ENCODE results near the gene LYSMD4.
A peak's percentile ranks its signal among the peaks of the same experiment; 100 is the strongest.
"Not testable (repeated sequence)": the region's sequence is repeated elsewhere in the genome, so short reads cannot be mapped to it uniquely, and the experiment has no call there.

The LYSMD4 gene

DNA sequence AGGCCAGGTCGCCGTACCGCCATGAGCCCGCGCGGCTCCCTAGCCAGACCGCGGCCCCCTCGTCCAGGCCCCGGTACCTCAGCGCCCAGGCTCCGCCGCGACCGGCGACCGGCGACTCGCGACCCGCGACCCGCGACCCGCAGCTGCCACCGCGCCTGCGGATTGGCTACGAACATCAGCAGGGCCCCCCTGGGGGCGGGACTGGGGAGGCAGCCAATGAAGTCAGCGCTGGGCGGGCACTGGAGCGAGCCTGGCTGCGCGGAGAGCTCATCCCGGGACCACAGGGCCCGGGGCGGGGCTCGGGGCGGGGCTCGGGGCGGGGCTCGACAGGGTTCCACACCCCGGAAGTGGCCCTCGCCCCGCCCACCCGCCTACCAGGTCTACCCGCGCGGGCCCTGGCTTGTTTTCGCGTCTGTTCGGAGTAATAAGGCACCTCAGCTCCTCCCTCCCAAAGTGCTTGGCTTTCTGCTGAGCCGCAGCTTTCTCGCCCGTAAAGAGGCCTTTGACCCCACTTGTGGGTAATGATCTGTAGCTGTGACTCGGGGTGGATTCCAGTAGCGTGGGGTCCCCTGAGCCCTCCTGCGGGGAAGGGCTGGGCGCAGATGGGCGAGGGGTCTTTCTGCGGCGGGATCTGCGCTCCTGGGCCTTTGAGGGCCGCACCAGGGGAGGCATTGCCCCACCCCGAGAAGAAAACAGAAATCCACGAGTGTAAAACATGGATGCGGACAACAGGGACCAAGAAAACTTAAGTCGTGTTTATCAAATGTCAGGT, at the start of gene LYSMD4:
TSS of gene LYSMD4 (minus strand) at position 170 of the 772 bp plus-strand sequence. CDS start 1,438 bp downstream, outside the sequence.
- peaks cover 0 to 5% of the 10 kb centered on the region in 2 donors for H3K4me1 ChIP-seq (ENCODE audit: control insufficient read depth in 2 of 2, insufficient read depth in 2 of 2, low read length in 2 of 2)
- peak within 1 kb of the TSS; percentile 95 to 96 for H3K27ac ChIP-seq (ENCODE audit: low read depth in 2 of 2, low read length in 2 of 2)
- H3K4me3 ChIP-seq (ENCODE audit: low read length in 2 of 2) = peak within 1 kb of the TSS; percentile 76 to 83
- H3K27me3 ChIP-seq (ENCODE audit: control insufficient read depth in 2 of 2, insufficient read depth in 2 of 2, low read length in 2 of 2) = no peaks in the 10 kb centered on the region
- peak within 1 kb of the TSS; percentile 75 to 86 for H3K9ac ChIP-seq (ENCODE audit: low read depth in 1 of 2, low read length in 2 of 2)
- peaks cover 5 to 12% of the 10 kb centered on the region in 2 donors for H3K36me3 ChIP-seq (ENCODE audit: control insufficient read depth in 2 of 2, insufficient read depth in 2 of 2, low read length in 2 of 2)
- H3K9me3 ChIP-seq (ENCODE audit: control insufficient read depth in 2 of 2, low read length in 2 of 2) = no peaks in the 10 kb centered on the region

DNA sequence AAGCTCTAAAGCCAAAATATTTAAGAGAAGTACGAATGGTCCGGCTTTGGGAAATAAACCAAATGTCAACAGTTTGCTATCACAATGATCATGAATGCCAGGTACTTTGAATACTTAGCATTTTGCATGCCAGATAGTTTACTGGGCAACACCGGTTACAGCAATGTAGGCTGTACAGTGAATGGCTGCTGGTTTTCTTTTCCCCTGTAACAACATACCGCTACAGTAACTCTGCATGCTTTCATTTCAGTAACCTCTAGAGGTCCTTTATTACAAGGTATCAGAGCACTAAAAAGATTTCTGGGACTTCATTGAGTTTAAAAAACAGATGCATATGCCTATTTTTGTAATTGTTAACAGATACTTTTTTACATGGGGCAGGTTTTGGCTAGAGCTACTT, 48.8 kb upstream of the LYSMD4 start:
- not testable (repeated sequence) for H3K4me1 ChIP-seq (ENCODE audit: control insufficient read depth in 2 of 2, insufficient read depth in 2 of 2, low read length in 2 of 2); H3K4me3 ChIP-seq (ENCODE audit: low read length in 2 of 2); H3K27me3 ChIP-seq (ENCODE audit: control insufficient read depth in 2 of 2, insufficient read depth in 2 of 2, low read length in 2 of 2); H3K9me3 ChIP-seq (ENCODE audit: control insufficient read depth in 2 of 2, low read length in 2 of 2); H3K9ac ChIP-seq (ENCODE audit: low read depth in 1 of 2, low read length in 2 of 2); H3K27ac ChIP-seq (ENCODE audit: low read depth in 2 of 2, low read length in 2 of 2); H3K36me3 ChIP-seq (ENCODE audit: control insufficient read depth in 2 of 2, insufficient read depth in 2 of 2, low read length in 2 of 2)

DNA sequence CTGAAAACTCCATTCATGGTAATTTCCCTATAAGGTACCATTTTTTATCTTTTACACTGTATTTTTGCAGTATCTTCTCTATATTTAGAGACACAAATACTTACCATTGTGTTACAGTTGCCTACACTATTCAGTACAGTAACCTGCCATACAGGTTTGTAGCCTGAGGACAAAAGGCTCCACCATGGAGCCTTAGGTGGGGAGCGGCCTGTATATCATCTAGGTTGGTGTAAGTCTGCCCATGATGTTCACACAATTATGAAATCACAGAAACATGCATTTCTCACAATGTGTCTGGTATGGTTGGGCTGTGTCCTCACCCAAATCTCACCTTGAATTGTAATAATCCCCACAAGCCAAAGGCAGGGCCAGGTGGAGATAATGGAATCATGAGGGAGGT, 43.9 kb upstream of the LYSMD4 start:
- Histone ChIP-seq H3K4me3 (ENCODE audit: low read length in 2 of 2) (no peak overlapping the region), H3K9ac (ENCODE audit: low read depth in 1 of 2, low read length in 2 of 2) (no peak overlapping the region)

DNA sequence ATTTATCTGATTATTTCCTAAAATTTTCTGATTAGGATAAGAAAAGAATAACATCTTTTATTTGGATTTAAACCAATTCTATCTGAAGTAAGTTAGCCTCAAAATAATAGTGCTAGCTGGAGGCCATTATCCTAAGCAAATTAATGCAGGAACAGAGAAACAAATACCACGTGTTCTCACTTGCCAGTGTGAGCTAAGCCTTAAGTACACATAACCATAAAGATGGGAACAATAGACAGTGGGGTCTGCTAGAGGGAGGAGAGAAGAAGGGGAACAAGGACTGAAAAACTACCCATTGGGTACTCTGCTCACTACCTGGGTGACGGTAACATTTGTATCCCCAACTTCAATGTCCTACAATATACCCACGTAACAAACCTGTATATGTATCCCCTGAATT, 31.3 kb upstream of the LYSMD4 start:
- Histone ChIP-seq H3K9ac (ENCODE audit: low read depth in 1 of 2, low read length in 2 of 2) (no peak overlapping the region), H3K27me3 (ENCODE audit: control insufficient read depth in 2 of 2, insufficient read depth in 2 of 2, low read length in 2 of 2) (no peaks in the 10 kb centered on the region), H3K36me3 (ENCODE audit: control insufficient read depth in 2 of 2, insufficient read depth in 2 of 2, low read length in 2 of 2) (no peaks in the 10 kb centered on the region), H3K4me3 (ENCODE audit: low read length in 2 of 2) (no peak overlapping the region), H3K27ac (ENCODE audit: low read depth in 2 of 2, low read length in 2 of 2) (no peak overlapping the region), H3K4me1 (ENCODE audit: control insufficient read depth in 2 of 2, insufficient read depth in 2 of 2, low read length in 2 of 2) (no peaks in the 10 kb centered on the region), H3K9me3 (ENCODE audit: control insufficient read depth in 2 of 2, low read length in 2 of 2) (no peaks in the 10 kb centered on the region)

More for the DNA sequence above, 43.9 kb upstream of the LYSMD4 start:
- no peaks in the 10 kb centered on the region for H3K4me1 ChIP-seq (ENCODE audit: control insufficient read depth in 2 of 2, insufficient read depth in 2 of 2, low read length in 2 of 2)
- no peaks in the 10 kb centered on the region for H3K27me3 ChIP-seq (ENCODE audit: control insufficient read depth in 2 of 2, insufficient read depth in 2 of 2, low read length in 2 of 2)
- H3K36me3 ChIP-seq (ENCODE audit: control insufficient read depth in 2 of 2, insufficient read depth in 2 of 2, low read length in 2 of 2) = no peaks in the 10 kb centered on the region
- H3K27ac ChIP-seq (ENCODE audit: low read depth in 2 of 2, low read length in 2 of 2) = no peak overlapping the region
- no peaks in the 10 kb centered on the region for H3K9me3 ChIP-seq (ENCODE audit: control insufficient read depth in 2 of 2, low read length in 2 of 2)

DNA sequence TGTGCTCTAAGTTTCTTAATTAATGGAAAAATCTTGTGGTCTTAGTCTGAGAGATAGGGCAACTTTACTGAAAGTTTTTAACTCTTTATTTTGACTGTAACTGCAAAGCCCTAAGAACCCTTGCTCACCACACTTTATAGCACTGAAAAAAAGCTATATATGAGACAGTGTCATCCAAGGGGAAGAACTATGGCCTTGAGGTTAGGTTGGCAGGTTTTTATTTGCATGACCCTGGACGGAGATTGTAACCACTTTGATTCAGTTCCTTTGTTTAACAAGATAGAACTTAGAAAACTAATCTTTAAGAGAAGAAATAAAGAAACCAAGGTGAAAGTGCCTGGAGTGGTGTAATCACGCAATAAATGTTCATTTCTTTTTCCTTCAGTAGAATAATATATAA, 30.6 kb upstream of the LYSMD4 start:
- Histone ChIP-seq H3K9me3 (ENCODE audit: control insufficient read depth in 2 of 2, low read length in 2 of 2) (no peaks in the 10 kb centered on the region), H3K9ac (ENCODE audit: low read depth in 1 of 2, low read length in 2 of 2) (no peak overlapping the region), H3K4me1 (ENCODE audit: control insufficient read depth in 2 of 2, insufficient read depth in 2 of 2, low read length in 2 of 2) (no peaks in the 10 kb centered on the region), H3K27ac (ENCODE audit: low read depth in 2 of 2, low read length in 2 of 2) (no peak overlapping the region), H3K36me3 (ENCODE audit: control insufficient read depth in 2 of 2, insufficient read depth in 2 of 2, low read length in 2 of 2) (no peaks in the 10 kb centered on the region), H3K27me3 (ENCODE audit: control insufficient read depth in 2 of 2, insufficient read depth in 2 of 2, low read length in 2 of 2) (no peaks in the 10 kb centered on the region), H3K4me3 (ENCODE audit: low read length in 2 of 2) (no peak overlapping the region)

DNA sequence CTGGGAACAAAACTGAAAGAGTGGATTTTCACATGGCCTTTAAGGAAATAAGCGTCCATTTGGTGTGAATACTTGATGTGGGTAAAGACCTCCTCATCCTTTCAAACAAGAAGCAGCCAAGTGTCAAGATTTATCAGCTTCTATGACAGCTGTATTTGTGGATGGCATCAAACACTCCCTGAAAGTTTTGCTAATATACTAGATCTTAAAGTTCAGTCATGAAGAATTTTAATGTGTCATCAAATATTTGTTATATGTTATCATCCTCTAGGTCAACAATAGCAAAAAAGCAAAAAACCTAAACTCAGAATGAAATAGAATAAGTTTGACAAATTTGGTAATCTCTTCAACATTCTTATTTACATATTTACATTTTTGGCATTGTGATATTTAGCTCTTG, 29.1 kb upstream of the LYSMD4 start:
- Histone ChIP-seq H3K4me3 (ENCODE audit: low read length in 2 of 2) (no peak overlapping the region), H3K27me3 (ENCODE audit: control insufficient read depth in 2 of 2, insufficient read depth in 2 of 2, low read length in 2 of 2) (no peaks in the 10 kb centered on the region), H3K9me3 (ENCODE audit: control insufficient read depth in 2 of 2, low read length in 2 of 2) (no peaks in the 10 kb centered on the region), H3K9ac (ENCODE audit: low read depth in 1 of 2, low read length in 2 of 2) (no peak overlapping the region), H3K27ac (ENCODE audit: low read depth in 2 of 2, low read length in 2 of 2) (no peak overlapping the region), H3K36me3 (ENCODE audit: control insufficient read depth in 2 of 2, insufficient read depth in 2 of 2, low read length in 2 of 2) (no peaks in the 10 kb centered on the region), H3K4me1 (ENCODE audit: control insufficient read depth in 2 of 2, insufficient read depth in 2 of 2, low read length in 2 of 2) (no peaks in the 10 kb centered on the region)

DNA sequence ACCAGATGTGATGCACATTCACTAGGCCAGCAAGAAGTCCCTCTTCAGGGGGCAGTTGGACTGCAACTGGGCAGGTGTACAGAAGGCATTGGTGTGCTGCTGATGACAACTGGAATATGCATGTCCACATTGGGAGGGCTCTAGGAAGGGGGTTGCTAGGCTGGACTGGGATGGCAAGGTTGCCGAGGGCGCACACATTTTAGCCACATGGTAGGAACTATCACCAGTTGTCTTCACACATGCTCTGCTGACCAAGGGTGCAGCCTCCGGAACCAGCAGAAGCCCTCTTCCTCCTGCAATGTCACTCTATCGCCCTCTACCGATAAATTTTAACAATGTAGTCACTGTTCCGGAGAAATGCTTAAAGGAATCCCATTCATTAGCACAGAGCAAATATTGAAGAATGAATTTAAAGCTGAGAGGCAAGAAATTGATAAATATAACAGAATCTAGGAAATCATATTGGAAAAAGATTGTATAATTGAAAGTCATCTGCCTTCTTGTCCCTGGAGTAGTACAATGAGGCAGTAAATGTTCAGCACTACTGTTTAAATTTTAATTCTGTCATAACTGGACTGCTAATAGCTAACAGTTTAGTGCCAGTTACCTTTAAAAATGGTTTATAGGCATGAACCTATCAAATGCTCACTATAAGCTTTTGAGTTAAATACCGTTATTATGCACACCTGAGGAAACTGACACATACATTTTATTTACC, 22.6 kb upstream of the LYSMD4 start:
- no peak overlapping the region for H3K27ac ChIP-seq (ENCODE audit: low read depth in 2 of 2, low read length in 2 of 2)
- H3K4me1 ChIP-seq (ENCODE audit: control insufficient read depth in 2 of 2, insufficient read depth in 2 of 2, low read length in 2 of 2) = no peaks in the 10 kb centered on the region
- H3K9me3 ChIP-seq (ENCODE audit: control insufficient read depth in 2 of 2, low read length in 2 of 2) = no peaks in the 10 kb centered on the region
- no peaks in the 10 kb centered on the region for H3K36me3 ChIP-seq (ENCODE audit: control insufficient read depth in 2 of 2, insufficient read depth in 2 of 2, low read length in 2 of 2)
- H3K27me3 ChIP-seq (ENCODE audit: control insufficient read depth in 2 of 2, insufficient read depth in 2 of 2, low read length in 2 of 2) = no peaks in the 10 kb centered on the region
- H3K4me3 ChIP-seq (ENCODE audit: low read length in 2 of 2) = no peak overlapping the region
- no peak overlapping the region for H3K9ac ChIP-seq (ENCODE audit: low read depth in 1 of 2, low read length in 2 of 2)

DNA sequence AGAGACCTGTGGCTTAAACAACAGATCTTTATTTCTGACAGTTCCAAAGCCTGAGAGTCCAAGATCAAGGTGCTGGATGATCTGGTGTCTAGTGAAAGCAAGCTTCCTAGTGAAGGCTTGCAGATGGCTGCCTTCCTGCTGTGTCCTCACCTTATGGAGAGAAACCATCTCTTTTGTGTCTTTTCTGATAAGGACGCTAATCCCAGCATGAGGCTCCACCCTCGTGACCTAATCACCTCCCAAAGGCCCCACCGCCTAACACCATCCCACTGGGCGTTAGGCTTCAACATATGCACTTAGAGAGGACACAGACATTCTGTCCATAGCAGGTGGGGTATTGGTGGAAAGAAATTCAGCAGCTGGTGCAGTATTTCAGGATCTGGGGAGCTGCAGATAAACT, 19.8 kb upstream of the LYSMD4 start:
- H3K9me3 ChIP-seq (ENCODE audit: control insufficient read depth in 2 of 2, low read length in 2 of 2) = no peaks in the 10 kb centered on the region
- H3K36me3 ChIP-seq (ENCODE audit: control insufficient read depth in 2 of 2, insufficient read depth in 2 of 2, low read length in 2 of 2) = no peaks in the 10 kb centered on the region
- no peaks in the 10 kb centered on the region for H3K27me3 ChIP-seq (ENCODE audit: control insufficient read depth in 2 of 2, insufficient read depth in 2 of 2, low read length in 2 of 2)
- H3K4me3 ChIP-seq (ENCODE audit: low read length in 2 of 2) = no peak overlapping the region
- no peak overlapping the region for H3K27ac ChIP-seq (ENCODE audit: low read depth in 2 of 2, low read length in 2 of 2)
- H3K4me1 ChIP-seq (ENCODE audit: control insufficient read depth in 2 of 2, insufficient read depth in 2 of 2, low read length in 2 of 2) = peaks cover 0 to 4% of the 10 kb centered on the region in 2 donors
- H3K9ac ChIP-seq (ENCODE audit: low read depth in 1 of 2, low read length in 2 of 2) = no peak overlapping the region

DNA sequence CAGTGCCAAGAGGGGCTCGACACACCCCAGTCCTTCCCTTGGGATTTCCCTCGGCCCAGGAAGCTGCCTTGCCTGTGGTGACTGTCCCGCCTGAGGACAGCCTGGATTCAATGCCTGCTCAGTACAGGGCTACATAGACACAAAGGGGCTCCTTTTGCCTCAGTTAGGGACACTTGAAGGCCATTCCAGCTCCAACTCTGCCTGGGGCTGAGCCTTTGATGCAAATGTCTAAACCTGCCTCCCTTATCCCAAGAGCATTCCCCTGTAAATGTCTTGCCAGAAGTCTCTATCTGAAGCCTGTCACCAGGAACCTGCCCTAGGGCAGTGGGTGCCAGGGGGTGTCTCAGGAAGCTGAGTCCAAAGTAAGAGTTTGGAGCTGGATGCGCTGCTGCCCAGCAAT, 19.3 kb upstream of the LYSMD4 start:
- Histone ChIP-seq H3K9ac (ENCODE audit: low read depth in 1 of 2, low read length in 2 of 2) (no peak overlapping the region), H3K36me3 (ENCODE audit: control insufficient read depth in 2 of 2, insufficient read depth in 2 of 2, low read length in 2 of 2) (no peaks in the 10 kb centered on the region)

DNA sequence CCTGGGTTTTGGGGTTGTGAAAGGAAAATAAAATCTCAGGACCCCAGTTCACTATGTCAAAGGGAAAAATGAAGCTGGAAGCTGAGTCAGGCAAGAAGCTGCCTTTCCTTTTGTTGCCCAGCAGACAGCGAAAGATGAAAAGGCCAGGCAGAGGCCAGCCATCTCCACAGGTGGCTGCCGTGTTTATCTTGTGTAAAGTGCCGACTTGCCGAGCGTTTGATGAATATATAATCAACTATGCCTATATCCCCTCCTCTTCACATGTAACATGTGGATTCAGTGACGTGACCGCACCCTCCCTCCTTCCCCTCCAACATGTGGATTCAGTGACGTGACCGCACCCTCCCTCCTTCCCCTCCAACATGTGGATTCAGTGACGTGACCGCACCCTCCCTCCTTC, 17.1 kb upstream of the LYSMD4 start:
- not testable (repeated sequence) for H3K36me3 ChIP-seq (ENCODE audit: control insufficient read depth in 2 of 2, insufficient read depth in 2 of 2, low read length in 2 of 2); H3K27ac ChIP-seq (ENCODE audit: low read depth in 2 of 2, low read length in 2 of 2); H3K9ac ChIP-seq (ENCODE audit: low read depth in 1 of 2, low read length in 2 of 2); H3K9me3 ChIP-seq (ENCODE audit: control insufficient read depth in 2 of 2, low read length in 2 of 2); H3K4me3 ChIP-seq (ENCODE audit: low read length in 2 of 2); H3K4me1 ChIP-seq (ENCODE audit: control insufficient read depth in 2 of 2, insufficient read depth in 2 of 2, low read length in 2 of 2); H3K27me3 ChIP-seq (ENCODE audit: control insufficient read depth in 2 of 2, insufficient read depth in 2 of 2, low read length in 2 of 2)

More for the DNA sequence above, 19.3 kb upstream of the LYSMD4 start:
- no peaks in the 10 kb centered on the region for H3K9me3 ChIP-seq (ENCODE audit: control insufficient read depth in 2 of 2, low read length in 2 of 2)
- no peak overlapping the region for H3K27ac ChIP-seq (ENCODE audit: low read depth in 2 of 2, low read length in 2 of 2)
- no peak overlapping the region for H3K4me3 ChIP-seq (ENCODE audit: low read length in 2 of 2)
- H3K27me3 ChIP-seq (ENCODE audit: control insufficient read depth in 2 of 2, insufficient read depth in 2 of 2, low read length in 2 of 2) = no peaks in the 10 kb centered on the region
- peaks cover 0 to 4% of the 10 kb centered on the region in 2 donors for H3K4me1 ChIP-seq (ENCODE audit: control insufficient read depth in 2 of 2, insufficient read depth in 2 of 2, low read length in 2 of 2)

All from mucosa of rectum (tissue), 2 donors.